ENCODE data around the gene HOXD1.

Gene HOXD1

GRCh38 chr2:176237456-176237855 is 49.0 kb downstream of the HOXD1 start:
- no peaks in the 10 kb centered on the region for H3K36me3 ChIP-seq
- TF ChIP-seq, protein P1, sequence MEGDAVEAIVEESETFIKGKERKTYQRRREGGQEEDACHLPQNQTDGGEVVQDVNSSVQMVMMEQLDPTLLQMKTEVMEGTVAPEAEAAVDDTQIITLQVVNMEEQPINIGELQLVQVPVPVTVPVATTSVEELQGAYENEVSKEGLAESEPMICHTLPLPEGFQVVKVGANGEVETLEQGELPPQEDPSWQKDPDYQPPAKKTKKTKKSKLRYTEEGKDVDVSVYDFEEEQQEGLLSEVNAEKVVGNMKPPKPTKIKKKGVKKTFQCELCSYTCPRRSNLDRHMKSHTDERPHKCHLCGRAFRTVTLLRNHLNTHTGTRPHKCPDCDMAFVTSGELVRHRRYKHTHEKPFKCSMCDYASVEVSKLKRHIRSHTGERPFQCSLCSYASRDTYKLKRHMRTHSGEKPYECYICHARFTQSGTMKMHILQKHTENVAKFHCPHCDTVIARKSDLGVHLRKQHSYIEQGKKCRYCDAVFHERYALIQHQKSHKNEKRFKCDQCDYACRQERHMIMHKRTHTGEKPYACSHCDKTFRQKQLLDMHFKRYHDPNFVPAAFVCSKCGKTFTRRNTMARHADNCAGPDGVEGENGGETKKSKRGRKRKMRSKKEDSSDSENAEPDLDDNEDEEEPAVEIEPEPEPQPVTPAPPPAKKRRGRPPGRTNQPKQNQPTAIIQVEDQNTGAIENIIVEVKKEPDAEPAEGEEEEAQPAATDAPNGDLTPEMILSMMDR (IDR thresholded peaks at IDR 0.05; ENCODE audit: low read depth, low read length), result no peak
- no peak overlapping the region for H3K4me3 ChIP-seq (ENCODE audit: low read depth, low read length)
- H3K9me3 ChIP-seq (ENCODE audit: severe bottlenecking), result no peaks in the 10 kb centered on the region
- peaks cover 14% of the 10 kb centered on the region for H3K27me3 ChIP-seq (ENCODE audit: insufficient read depth, low read depth, severe bottlenecking)
- DNase-seq, result no peak
- no peak overlapping the region for H3K27ac ChIP-seq

DNA sequence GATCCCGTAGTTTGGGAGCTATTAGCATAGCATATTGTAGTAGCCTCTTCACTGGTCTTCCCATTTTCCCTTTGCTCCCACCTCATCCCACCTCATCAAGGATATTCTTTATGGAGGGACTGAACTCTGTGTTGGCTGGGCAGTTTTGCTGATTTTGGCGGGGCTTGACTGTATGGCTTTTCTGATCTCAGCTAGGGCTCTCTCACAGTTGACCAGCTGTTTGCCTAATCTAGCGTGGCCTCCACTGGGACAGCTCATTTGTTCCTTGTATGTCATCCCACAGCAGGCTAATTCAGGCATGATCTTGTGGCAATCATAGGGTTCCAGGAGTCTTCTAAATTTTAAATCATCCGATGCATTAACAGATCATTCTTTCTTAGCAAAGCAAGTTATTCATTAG is 50.6 kb downstream of the HOXD1 start:
- H3K36me3 ChIP-seq, result no peaks in the 10 kb centered on the region
- no peaks in the 10 kb centered on the region for H3K9me3 ChIP-seq (ENCODE audit: severe bottlenecking)
- no peak overlapping the region for H3K27ac ChIP-seq
- TF ChIP-seq, protein P1 (IDR thresholded peaks at IDR 0.05; ENCODE audit: low read depth, low read length), result no peak
- peaks cover 19% of the 10 kb centered on the region for H3K27me3 ChIP-seq (ENCODE audit: insufficient read depth, low read depth, severe bottlenecking)
- no peak overlapping the region for H3K4me3 ChIP-seq (ENCODE audit: low read depth, low read length)
- no peak for DNase-seq

DNA sequence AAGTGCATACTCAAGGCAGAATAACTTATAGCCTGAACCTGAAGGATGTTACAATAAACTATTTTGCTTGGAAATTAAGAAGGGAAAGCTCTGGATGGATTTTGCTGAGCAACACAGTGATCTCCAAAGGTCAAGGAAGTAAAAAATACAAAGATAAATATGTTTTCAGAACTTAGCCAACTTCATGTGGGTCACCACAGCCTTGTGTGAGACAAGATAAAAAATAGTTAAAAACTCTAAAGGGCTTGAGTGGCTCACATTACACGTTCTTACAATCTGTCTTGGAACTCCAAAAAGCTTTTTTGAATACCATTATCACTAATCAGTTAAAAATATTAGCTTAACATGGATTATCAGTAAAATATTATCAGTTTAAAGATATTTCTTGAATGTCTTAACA is 51.8 kb downstream of the HOXD1 start:
- Histone ChIP-seq H3K4me3 (ENCODE audit: low read depth, low read length) (no peak overlapping the region), H3K27ac (no peak overlapping the region), H3K27me3 (ENCODE audit: insufficient read depth, low read depth, severe bottlenecking) (peaks cover 21% of the 10 kb centered on the region), H3K36me3 (no peaks in the 10 kb centered on the region), H3K9me3 (ENCODE audit: severe bottlenecking) (no peaks in the 10 kb centered on the region)
- DNase-seq, result no peak
- TF ChIP-seq, protein P1 (IDR thresholded peaks at IDR 0.05; ENCODE audit: low read depth, low read length), result no peak
